DLD1 (cell line): Measurements from ENCODE around the gene NPHP4.

Experiments
- in situ Hi-C: cut with HindIII; loops from 2 replicates; pipeline ENCODE4 v1.10.0; 2017; ENCODE audit warnings: low sequenced_read_pairs

NPHP4 gene

DNA sequence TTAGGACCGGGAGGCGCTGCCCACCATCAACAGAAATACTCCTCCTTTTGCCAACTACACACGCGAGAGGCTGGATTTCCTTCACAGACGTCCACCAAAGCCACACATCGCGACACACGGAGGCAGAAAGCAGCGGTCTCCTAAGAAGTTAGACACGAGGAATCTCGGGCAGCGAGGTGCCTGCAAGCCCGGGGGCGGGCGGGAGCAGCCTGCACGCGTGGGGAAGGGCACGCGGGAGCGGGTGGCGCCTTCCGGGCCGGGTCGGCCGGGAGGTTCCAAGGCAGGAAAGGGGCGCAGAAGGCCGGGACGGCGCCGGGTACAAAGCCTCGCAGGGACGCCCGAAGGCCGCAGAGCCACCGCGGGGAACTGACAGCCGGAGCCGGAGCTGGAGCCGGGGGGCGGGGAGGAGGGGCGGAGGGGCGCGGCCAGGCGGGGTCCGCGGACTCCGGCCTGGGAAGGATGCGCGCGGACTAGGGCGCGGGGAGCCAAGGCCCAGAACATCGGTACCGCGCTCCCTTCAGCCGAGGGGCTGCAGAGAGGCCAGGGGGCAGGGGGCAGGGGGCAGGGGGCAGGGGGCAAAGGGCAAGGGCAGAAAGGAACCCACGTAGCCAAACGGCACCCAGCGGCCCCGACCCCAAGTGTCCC is 722 bp downstream of the NPHP4 start:
- in situ Hi-C loops = no loop called here

DNA sequence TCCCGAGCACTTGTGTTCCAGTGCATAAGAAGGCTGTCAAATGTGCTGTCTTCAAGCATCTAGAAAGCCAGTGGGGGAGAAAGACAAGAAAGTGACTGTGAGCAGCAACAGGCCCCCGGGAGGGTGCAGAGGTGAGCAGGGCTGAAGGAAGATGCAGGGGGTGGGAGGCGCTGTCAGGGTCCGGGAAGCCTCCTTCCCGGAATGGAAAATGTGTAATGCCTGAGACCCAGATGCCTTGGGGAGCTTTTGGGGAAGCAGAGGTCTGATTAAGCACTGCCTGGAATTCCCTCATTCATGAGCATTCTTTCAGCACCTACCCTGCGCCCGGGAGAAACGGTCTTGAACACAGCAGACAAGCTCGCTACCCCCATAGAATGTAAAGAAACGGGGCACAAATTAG is 1.3 kb downstream of the NPHP4 start:
- in situ Hi-C loops = no loop called here

GRCh38 chr1:5989731-5990271 is 2.4 kb downstream of the NPHP4 start:
- in situ Hi-C loops = loop anchor here (10.0 kb wide), 1 partner anchor 85 kb away; no protein-coding TSS in a partner anchor

- in situ Hi-C loops = loop anchor here (10.0 kb wide), 1 partner anchor 86 kb away; no protein-coding TSS in a partner anchor
These were observed 3.0 kb downstream of the NPHP4 start for GRCh38 chr1:5989286-5989605.

DNA sequence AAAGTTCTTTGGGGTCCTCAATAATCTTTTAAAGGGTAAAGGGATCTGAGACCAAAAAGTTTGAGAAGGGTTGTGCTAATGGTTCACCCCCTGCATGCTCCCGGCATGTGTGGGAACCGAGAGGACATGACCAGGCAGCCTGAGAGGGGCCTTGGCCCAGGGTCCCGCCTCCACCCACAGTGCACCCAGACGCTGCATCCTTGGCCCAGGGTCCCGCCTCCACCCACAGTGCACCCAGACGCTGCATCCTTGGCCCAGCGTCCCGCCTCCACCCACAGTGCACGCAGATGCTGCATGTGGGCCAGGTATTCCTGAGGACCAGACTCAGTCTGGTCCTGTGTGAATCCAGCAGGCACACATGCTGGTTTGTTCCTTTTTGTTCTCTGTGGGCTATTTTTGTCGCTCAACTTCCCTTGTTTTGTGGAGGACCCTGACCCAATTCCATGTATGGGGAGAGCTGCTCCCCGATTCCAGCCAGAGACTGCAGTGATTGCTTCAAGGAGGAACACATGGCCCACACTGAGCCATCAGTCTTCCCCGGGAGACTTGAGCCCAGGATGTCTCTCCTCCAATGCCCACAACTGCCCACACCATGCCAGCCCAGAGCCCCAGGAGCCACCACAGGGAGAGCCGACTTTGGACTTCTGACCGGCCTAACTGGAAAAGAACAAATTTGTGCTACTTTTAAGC is 3.5 kb downstream of the NPHP4 start:
- in situ Hi-C loops = loop anchor here (10.0 kb wide), 1 partner anchor 86 kb away; no protein-coding TSS in a partner anchor

DNA sequence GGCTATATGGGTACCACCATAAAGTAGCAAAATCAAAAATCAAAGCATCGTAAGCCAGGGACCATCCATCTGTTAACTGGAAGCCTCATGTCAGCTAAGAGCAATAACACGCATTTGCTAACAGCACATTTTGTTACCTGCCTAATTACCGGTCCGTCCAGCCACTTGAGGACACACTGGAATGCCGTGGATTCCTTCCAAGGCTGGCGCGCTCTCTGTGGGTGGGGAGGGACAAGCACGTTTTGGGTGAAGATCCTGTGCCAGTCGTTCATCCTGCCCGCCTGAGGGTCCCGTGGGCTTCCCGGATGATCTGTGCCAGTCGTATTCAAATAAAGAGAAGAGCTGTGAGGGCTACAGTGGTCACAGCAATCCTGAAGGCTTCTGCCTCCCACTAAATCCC is 6.2 kb downstream of the NPHP4 start:
- in situ Hi-C loops = loop anchor here (10.0 kb wide), 1 partner anchor 89 kb away; no protein-coding TSS in a partner anchor

DNA sequence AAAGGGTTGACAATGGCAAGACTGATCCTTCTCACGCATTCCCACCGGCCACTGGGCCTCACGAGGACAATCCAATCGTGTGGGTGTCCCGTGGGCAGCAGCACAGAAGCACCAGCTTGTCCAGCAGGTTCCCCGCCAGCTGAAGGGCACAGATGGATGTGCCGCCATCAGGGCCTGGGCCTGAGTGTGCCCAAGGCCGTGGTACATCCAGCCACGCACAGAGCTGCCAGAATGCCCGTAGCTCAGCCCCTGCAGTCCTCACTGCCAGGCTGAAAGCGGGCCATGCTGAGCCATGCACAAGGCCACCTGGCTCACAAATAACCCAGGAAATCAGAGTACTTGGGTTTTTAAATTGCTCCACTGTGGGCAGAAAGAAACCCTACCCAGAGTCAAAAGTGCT is 7.0 kb downstream of the NPHP4 start:
- in situ Hi-C loops = loop anchor here (10.0 kb wide), 1 partner anchor 90 kb away; no protein-coding TSS in a partner anchor

DNA sequence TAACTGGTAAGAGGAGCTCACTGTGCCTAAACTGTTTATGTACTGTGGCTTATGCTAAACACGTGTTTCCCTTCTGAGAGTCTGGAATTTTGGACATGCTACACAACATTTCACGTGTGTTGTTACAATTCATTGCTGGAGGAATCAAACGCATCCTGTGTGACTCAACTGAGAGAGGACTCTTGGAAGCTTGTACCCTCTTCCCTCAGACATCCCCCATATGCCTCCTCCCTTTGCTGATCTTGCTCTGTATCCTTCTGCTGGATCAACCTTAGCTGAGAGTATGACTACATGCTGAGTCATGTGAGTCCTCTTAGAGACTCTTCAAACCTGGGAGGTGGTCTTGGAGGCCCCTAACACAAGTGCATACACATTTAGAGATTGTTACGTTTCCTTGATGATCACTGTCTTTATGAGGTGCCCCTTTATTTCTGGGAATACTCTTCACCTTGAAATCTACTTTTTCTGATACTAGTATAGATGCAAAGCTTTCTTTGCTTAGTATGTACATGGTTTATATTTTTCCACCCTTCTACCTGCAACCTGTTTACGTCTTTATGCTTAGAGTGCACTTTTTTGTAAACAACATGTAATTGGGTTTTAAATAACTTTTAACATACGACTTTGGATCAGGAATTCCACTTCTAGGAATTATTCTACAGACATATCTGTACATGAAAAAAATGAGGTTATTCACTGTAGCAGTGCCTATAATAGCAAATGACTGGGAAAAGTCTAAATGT is 8.7 kb downstream of the NPHP4 start:
- in situ Hi-C loops = loop anchor here (10.0 kb wide), 1 partner anchor 91 kb away; no protein-coding TSS in a partner anchor

DNA sequence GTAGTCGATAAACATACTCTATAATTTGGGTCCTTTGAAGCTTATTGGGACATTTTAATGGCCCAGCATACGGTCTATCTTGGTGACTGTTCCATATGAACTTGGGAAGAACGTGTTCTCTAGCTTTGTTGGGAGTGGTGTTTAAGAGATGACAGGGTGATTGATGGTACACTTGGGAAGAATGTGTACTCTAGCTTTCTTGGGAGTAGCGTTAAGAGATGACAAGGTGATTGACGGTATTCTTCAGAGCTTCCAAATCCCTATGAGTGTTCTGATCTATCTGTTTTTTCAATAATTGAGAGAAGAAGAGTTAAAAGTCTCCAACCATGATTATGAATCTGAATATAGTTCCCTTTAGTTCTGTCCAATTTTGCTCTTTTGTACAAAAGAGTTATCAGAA is 9.4 kb downstream of the NPHP4 start:
- in situ Hi-C loops = loop anchor here (10.0 kb wide), 1 partner anchor 92 kb away; no protein-coding TSS in a partner anchor

DNA sequence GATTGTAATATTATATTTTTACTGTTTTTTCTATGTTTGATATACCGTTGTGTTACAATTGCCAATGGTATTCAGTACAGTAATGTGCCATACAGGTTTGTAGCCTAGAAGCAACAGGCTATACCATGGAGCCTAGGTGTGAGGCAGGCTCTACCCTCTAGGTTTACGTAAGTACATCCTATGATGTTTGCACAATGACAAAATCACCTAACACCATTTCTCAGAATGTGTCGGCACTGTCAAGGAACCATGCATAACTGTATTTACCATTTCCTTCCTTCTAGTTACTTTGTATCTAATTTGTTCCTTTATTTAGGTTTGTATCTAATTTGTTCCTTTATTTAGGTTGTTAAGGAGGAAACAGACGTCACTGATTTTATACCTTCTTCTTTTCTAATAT is 9.9 kb downstream of the NPHP4 start:
- in situ Hi-C loops = loop anchor here (10.0 kb wide), 1 partner anchor 93 kb away; no protein-coding TSS in a partner anchor

GRCh38 chr1:5981009-5981380 is 11.2 kb downstream of the NPHP4 start:
- in situ Hi-C loops = loop anchor here (10.0 kb wide), 1 partner anchor 94 kb away; no protein-coding TSS in a partner anchor

GRCh38 chr1:5980314-5981008 is 11.8 kb downstream of the NPHP4 start:
- in situ Hi-C loops = loop anchor here (10.0 kb wide), 1 partner anchor 94 kb away; no protein-coding TSS in a partner anchor

GRCh38 chr1:5979536-5980313 is 12.5 kb downstream of the NPHP4 start:
- in situ Hi-C loops = loop anchor here (10.0 kb wide), 1 partner anchor 95 kb away; no protein-coding TSS in a partner anchor

DNA sequence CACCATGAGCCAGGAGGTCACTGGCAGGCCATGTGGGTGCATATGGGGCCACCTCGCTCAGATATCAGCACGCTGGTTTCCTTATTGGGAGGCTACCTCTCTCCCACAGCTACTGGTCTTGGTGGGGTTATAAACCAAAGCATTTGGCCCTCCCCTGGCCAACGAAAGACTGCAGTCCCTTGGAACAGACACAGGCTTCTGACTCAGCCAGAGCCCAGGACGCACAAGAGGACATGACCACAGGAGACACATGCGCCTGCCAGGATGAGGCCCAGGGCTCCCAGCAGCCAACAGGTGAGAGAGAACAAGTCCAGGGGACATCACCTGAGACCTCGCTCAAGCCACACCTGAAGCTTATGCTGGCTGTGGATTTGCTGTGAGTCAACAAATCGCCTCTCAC is 13.8 kb downstream of the NPHP4 start:
- in situ Hi-C loops = no loop called here

DNA sequence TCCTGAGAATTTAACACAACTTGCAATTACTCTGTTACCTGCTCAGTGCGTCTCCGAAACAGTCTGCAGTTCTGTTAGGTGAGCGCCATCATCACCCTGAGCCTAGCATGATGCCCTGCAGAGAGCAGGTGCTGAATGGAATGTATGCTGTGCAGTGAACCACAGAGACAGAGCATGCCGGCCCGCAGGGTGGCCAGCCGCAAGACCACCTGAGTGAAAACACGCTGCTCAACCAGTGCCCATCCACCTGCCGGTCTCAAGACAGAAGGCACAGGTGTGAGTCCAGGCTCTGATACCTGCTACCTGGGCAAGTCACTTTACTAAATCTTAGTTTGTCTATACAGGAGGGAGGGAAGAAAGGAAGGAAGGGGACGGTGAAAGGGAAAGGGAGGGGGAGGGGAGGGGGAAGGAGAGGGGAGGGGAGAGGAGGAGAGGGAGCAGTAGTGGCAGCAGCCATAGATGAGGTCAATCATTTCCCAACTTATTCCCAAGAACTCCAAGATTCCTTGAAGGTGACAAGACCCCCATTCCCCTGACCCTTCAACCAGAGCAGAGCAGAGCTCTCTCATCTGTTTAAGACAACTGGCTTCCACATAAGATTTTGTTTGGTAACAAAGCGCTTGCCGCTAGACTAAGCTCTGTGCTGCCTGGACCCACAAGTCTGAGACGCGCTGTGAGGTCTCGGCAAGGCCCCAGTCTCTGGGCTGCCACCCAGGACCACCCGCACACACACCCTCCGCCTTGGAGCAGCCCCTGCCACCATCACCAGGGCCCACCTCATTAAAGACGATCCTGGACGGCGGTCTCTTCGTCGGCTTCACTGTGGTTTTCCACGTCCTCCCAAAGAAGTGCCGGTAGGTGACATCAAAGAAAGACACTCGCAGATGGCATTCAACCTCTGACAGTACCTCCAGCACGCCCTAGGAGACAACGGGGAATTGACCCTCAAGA is 14.5 kb downstream of the NPHP4 start:
- in situ Hi-C loops = no loop called here

DNA sequence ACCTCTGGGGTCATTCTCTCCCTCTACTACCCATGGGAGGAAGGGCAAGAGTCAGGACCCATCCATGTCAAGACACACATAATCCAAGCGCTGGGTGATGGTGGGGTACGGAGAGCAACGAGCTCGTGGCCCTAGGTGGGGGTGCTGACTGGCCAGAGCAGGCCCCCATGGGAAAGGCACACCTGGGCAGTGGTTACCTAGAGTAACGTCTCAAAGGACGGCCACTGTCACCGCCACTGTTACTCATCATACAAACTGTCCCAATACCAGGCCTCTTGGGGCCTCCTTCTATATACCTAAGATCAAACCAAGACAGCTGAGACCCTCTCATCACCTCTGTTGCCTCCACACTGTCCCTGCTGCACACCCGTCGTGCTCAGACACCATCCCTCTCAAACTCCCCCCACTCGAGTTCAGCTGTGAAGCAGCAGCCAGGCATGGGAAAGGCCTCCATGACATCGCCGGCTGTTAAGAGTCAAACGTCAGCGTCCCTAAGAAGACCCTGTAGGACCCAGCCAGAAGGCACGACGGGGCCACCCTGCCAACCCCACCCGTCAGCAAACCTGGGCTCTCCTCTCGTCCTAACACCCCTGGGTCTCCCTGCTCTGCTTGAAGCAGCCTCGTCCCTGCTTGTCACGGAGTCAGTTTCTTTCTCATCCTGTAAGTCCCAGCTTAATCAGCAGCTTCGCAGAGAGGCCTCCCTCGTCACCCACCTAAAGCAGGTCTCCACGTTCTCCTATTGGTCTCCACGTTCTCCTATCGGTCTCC is 15.3 kb downstream of the NPHP4 start:
- in situ Hi-C loops = no loop called here

DNA sequence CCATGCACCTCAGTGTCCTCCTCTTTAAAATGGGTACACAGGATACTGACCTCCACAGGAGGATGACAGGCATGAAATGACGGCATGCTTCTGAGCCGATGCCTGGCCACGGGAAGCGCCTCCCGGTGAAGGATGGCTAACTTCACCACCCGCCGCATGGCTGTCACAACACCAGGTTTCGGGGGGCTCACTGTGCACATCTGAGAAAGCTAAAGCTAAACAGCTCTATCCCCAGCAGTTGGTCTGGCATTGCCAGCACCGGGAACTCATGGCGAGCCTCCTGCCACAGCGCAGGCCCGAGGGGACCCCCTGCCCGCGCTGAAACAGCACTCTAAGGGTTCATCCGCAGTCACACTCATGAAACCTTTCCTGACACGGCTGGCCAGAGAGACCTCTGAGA is 16.0 kb downstream of the NPHP4 start:
- in situ Hi-C loops = no loop called here
